NCI-H345 treated with DMSO at 0.1 percent for 48 hours (cell line): ENCODE data around the gene GLI3.

Source experiments
- DNase-seq: peaks from one replicate; lab custom pipeline; 2025; ENCODE audit not compliant: unreplicated experiment; lab: John Stamatoyannopoulos, UW

Gene GLI3

DNA sequence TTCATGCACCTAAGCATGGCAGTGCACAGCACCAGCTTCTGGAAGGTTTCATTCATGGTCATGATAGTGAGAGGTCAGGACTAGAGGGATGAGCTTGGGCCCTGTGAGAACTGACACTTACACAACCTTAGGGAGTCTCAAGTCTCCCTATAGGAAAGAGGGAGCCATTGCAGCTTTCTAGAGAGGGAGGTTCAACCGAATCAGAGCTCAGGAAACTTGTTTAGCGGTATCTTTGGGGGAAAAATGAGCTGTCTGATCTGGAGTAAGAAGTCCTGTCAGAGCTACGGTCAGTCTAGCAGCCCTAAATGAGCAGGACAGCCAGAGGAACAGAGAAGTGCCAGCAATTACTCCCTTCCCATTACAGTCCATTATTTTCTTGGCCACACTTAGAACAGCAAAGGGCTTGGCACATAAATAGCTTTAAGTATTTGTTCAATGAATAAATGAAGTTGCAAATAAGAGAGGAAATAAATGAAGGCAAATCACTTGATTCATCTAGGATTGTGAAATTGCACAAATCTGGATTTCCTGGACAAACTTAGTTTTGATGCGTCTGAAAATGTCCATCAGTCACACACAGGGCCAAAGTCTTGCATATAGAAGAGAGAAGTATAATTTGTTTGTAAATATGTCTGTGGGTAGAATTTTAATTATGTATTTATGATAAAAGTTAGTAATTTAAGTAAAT is 262.0 kb downstream of the GLI3 start:
- no peak for DNase-seq

DNA sequence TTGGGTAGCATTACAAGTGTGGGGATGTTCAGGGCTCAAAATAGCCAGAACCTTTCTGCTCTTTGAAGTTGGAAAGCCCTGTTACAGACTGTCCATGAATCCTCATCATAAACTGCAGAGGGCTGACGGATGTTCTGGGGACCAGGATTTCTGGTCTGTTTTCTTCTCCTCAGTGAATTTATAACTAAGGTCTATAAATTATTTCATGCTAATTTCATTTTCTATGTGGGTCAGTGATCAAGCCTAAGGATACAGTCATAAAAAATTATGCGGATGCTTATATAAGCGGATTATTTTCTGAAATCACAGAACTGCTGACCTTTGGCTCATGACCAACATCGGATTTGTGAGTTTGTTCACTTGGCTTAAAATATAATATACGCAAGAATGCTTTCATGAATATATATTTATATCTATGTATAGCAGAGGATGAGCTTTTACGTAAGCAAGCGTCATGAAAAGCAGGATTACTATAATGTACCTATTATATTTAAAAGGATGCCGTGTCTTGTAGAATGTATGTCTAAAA is 263.7 kb downstream of the GLI3 start:
- no peak for DNase-seq

GRCh38 chr7:41972776-41973175 is 264.2 kb downstream of the GLI3 start:
- DNase-seq = no peak

DNA sequence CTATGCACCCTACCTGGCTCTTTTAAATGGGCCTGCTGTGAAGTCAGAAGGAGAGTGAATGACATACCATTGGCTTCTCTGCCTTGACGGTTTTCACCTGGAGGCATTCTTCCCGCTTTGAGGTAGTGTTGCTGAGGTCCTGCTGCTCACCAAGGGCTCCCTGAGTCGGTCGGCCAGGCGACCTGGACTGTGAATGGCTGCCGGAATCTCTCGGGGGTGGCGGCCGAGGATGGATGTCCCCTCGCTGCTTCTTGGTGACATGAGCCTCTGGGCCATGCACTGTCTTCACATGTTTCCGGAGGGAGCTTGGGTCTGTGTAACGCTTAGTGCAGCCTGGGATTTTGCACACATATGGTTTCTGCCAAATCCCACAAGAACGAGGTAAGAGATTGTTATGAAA is 264.7 kb downstream of the GLI3 start:
- DNase-seq = no peak

DNA sequence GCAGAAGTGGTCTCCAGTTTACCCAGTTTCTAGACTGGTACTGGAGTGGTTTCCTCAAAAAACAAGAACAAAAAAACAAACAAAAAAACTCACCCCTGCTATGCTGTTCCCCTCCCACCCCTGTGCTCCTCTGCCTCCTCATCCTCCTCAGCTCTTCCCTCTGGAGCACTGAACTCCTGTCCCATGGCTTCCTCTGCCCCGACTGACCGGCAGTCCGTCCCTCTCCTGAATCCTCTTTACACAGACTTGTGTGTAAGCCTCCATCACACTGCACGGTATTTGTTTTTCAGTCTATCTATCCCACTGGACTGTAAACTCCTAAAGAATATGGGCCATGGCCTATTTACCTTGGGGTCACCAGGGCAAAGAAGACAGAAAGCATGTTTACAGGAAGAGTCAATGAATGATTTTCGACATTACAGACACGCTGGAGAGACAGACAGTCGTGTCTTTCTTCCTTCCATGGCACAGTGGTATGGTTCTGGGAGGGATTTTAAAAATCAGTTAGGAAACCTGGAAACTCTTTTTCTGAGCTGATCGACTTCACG is 265.3 kb downstream of the GLI3 start:
- DNase-seq = no peak

GRCh38 chr7:41970941-41971340 is 266.1 kb downstream of the GLI3 start:
- DNase-seq = no peak

DNA sequence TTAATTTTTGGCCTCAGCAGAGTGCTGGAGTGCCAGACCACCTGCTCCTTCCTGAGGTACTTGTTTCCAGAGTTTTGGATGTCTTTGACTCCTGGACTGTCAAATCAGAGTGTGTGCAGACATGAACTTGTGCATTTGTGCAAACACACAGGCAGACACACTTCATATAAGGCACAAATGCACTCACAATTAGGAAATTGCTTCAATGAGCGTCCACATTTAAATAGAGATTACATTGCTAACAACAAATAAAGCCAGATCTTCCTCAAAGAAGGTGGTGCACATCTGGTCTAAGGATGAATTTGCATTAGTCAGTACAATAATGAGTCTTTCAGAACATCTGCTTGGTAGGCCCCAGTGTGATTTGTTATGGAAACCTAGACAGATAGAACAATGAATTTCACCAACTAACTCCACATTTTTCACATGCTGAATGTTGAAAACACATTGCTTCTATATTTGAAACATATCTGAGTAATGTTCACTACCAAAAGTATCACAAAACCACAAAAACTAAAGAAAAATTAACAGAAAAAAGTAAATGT is 267.4 kb downstream of the GLI3 start:
- no peak for DNase-seq

DNA sequence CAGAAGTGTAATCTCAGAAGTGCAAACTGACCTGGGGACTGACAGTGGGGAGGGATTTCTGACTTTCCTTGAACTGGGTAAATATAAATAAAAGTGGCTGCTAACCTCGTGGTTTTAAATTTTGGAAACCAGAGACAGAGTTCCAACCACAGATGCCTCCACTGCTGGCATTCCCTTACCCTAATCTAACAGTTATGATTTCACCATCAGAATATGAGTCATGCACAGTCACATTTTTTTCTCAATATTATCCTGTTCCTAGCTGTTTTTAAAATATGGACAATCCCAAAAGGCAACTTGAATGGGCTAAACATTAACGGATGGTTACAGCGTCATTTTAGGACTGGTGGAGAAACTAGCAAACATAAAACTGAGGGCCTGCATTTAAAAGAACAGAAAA is 269.9 kb downstream of the GLI3 start:
- DNase-seq = no peak

DNA sequence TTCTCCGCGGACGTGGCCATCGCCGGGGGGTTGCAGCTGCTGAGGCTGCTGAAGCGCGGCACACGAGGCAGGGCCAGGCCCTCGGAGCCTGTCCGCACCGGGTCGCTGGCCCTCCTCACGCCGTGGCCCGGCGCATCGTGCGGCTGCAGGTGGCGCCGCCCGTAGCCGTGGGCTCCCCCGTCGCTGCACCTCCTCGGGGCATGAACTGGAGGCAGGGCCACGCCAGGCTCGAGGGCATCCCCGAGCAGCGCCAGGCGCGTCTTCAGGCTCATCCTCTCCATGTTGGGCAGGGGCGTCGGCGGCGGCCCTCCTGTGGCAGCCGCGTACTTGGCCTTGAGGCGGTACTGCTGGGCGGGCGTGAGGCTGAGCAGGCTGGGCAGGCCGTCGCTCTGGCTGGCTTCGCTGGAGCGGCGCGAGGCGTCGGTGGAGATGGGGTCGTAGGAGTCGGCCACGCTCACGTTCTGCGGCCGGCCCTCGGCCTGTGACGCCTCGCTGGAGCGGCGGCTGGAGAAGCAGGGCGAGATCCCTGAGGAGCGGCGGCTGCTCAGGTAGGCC is 271.0 kb downstream of the GLI3 start:
- DNase-seq = no peak

DNA sequence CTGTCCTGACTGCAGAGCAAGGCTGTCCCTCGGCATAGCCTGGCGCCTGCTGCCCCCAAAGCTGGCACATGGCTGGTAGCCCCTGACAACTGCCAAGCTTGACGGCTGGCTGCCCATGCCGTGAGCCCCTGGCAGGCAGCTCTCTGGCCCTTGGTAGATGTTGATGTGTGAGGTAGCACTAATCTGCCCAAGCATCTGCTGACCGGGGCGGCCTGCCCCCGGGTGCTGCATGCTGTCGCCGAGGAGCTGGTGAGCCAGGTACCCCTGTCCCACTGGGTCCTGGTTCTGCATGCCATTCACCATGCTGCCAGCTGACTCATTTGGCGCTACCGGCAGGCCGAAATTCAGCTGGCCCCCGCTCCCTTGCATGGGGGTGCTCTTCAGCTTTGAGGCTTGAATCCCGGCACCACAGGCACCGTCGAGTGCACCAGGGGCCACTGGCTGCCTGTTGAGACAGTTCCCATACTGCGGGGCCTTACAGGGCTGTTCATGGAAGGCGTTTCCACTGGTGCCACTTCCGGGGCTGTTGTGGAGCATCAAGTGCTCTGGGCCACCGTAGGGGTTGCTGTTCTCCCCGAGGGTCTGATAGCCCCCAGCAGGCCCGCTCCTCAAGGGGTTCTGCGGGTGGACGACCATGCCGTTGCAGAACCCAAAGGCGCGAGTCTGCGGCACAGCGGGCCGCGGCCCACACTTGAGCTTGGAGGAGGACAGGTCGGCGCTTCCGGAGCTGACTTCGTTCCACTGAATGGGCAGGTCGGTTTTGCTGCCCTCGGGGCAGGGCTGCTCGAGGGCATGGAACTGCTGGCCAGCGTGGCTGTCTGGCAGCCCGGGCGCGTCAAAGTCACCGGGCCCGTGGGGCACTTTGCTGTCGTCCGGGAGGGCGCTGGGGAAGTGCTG is 271.9 kb downstream of the GLI3 start:
- no peak for DNase-seq

GRCh38 chr7:41964183-41964753 is 272.7 kb downstream of the GLI3 start:
- DNase-seq = no peak

DNA sequence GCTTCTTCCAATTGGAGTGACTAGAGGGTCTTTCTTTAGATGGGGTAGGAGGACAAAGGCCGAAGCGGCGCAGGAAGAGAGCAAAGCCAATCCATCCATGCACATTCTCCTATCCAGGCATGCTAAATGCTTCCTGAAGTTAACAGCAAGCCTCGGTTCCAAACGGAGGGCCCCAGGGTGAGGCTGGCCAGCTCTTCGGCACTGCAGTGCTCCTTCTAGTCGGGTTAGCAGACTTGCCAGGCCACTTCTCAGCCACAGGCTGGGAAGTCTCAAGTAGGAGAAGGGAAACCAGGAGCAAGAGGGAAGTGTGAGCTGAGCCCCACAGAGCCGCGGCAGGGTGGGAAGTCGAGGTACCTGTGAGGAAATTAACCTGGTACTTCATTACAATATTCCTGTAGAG is 280.3 kb downstream of the GLI3 start:
- DNase-seq = no peak

- no peak for DNase-seq
These were observed 280.9 kb downstream of the GLI3 start for GRCh38 chr7:41955893-41956675.

DNA sequence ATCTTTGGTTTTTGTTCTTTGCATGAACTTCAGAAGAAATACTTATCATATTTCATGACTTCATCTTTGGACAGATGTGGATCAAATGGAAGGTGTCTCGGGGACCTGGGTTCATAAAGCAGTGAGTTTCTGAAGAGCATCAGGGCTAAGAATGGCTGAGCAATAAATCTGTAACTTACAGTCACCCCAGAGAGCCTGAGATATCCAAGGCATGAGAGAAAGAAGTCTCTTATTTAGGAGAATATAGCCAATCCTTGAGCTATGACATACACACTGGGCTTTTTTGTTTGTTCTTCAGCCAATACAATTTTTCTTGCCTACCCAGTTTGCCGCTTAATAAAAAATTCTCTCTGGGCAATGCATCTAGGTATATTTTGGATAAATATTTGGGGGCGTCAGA is 281.6 kb downstream of the GLI3 start:
- no peak for DNase-seq

DNA sequence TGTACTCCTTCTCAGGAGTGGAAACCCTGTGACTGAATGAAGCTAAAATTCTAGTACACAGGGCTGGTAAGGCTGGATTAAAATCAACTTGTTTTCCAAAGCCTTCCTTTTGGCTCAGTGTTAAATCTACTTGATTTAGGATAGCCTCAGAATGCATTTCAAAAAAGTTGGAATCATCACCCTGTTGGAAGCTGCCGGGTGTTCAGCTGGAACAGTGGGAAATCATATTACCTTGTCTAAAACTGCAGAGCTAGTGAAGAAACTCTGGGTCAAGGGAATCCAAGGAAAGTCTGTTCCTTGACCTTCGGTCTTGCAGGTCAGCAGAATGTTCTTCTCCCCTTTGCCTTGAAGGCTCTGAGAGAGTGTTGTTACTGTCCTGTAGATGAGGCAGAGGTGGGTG is 282.0 kb downstream of the GLI3 start:
- DNase-seq = no peak

DNA sequence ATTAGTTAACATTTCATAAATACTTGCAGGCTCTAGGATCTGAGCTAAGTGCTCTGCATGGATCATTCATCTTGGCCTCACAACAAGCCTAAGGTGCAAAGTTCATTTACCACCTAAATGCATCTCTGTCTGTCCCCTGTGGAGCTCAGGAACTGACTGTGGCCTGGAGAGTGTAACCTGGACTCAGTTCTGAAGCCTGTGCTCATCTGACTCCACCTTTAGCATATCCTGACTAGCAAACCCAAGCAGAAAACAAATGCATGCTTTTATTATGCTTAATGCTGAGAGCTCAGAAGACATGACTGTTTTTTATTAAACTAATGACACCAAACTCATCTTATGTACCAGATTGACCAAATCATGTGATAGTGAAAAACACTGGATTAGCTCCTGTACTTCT is 288.5 kb downstream of the GLI3 start:
- no peak for DNase-seq

GRCh38 chr7:41943094-41943577 is 293.9 kb downstream of the GLI3 start:
- peak; percentile 24 for DNase-seq

- no peak for DNase-seq
These were observed 294.4 kb downstream of the GLI3 start for GRCh38 chr7:41942468-41943093.

- peak; percentile 39 for DNase-seq
These were observed 296.2 kb downstream of the GLI3 start for GRCh38 chr7:41940760-41941343.
